ENCODE measurements around the gene BCL2. TPM values are rescaled to one million over a fixed set of nuclear protein-coding genes. Genes with fewer than 3 reads are reported as not detected.

BCL2 gene
- total RNA-seq, 1 donor from 2014 or later = 14.1 TPM

DNA sequence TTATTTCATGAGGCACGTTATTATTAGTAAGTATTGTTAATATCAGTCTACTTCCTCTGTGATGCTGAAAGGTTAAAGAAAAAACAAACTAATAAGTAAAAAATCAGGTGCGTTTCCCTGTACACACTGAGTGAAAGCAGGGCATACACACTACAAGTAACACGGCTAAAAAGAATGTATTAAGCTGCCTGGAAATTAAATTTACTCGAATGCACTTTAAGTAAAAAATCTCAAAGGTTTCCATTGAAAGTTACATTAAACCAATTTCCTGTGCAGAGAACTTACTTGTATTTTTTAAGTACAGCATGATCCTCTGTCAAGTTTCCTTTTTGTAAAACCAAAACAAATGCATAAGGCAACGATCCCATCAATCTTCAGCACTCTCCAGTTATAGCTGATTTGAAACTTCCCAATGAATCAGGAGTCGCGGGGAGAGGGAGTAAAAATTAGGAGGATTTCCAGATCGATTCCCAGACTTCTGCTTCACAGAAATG lies 633 bp downstream of the BCL2 start:
- Mint-ChIP-seq H3K4me1 (peaks cover 52% of the 10 kb centered on the region), H3K27me3 (ENCODE audit: low read depth) (peaks cover 17% of the 10 kb centered on the region), H3K27ac (ENCODE audit: unreplicated experiment) (peak overlapping the region; percentile 95), H3K4me3 (peak overlapping the region; percentile 93), H3K36me3 (ENCODE audit: low read depth) (peaks cover 3% of the 10 kb centered on the region), H3K9me3 (no peaks in the 10 kb centered on the region)
- TF ChIP-seq, protein P1, sequence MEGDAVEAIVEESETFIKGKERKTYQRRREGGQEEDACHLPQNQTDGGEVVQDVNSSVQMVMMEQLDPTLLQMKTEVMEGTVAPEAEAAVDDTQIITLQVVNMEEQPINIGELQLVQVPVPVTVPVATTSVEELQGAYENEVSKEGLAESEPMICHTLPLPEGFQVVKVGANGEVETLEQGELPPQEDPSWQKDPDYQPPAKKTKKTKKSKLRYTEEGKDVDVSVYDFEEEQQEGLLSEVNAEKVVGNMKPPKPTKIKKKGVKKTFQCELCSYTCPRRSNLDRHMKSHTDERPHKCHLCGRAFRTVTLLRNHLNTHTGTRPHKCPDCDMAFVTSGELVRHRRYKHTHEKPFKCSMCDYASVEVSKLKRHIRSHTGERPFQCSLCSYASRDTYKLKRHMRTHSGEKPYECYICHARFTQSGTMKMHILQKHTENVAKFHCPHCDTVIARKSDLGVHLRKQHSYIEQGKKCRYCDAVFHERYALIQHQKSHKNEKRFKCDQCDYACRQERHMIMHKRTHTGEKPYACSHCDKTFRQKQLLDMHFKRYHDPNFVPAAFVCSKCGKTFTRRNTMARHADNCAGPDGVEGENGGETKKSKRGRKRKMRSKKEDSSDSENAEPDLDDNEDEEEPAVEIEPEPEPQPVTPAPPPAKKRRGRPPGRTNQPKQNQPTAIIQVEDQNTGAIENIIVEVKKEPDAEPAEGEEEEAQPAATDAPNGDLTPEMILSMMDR (conservative IDR thresholded peaks at IDR 0.05) = no peak
- no peak for DNase-seq (ENCODE audit: low read depth, low spot score)

GRCh38 chr18:63317982-63318888 lies 1.3 kb downstream of the BCL2 start:
- peak; percentile 33 for DNase-seq (ENCODE audit: low read depth, low spot score)
- TF ChIP-seq, protein P1 (conservative IDR thresholded peaks at IDR 0.05) = peak; percentile 63
- no peak overlapping the region for H3K27ac Mint-ChIP-seq (ENCODE audit: unreplicated experiment)
- H3K27me3 Mint-ChIP-seq (ENCODE audit: low read depth) = peaks cover 17% of the 10 kb centered on the region
- peaks cover 3% of the 10 kb centered on the region for H3K36me3 Mint-ChIP-seq (ENCODE audit: low read depth)
- peak overlapping the region; percentile 93 for H3K4me3 Mint-ChIP-seq
- no peaks in the 10 kb centered on the region for H3K9me3 Mint-ChIP-seq
- H3K4me1 Mint-ChIP-seq = peaks cover 55% of the 10 kb centered on the region

- no peak for DNase-seq (ENCODE audit: low read depth, low spot score)
- H3K4me3 Mint-ChIP-seq = peak overlapping the region; percentile 76
- H3K27ac Mint-ChIP-seq (ENCODE audit: unreplicated experiment) = no peak overlapping the region
- peaks cover 51% of the 10 kb centered on the region for H3K4me1 Mint-ChIP-seq
- H3K36me3 Mint-ChIP-seq (ENCODE audit: low read depth) = peaks cover 3% of the 10 kb centered on the region
- H3K27me3 Mint-ChIP-seq (ENCODE audit: low read depth) = peaks cover 17% of the 10 kb centered on the region
- TF ChIP-seq, protein P1 (conservative IDR thresholded peaks at IDR 0.05) = no peak
- H3K9me3 Mint-ChIP-seq = no peaks in the 10 kb centered on the region
Measured at GRCh38 chr18:63317556-63317946, 2.0 kb downstream of the BCL2 start.

DNA sequence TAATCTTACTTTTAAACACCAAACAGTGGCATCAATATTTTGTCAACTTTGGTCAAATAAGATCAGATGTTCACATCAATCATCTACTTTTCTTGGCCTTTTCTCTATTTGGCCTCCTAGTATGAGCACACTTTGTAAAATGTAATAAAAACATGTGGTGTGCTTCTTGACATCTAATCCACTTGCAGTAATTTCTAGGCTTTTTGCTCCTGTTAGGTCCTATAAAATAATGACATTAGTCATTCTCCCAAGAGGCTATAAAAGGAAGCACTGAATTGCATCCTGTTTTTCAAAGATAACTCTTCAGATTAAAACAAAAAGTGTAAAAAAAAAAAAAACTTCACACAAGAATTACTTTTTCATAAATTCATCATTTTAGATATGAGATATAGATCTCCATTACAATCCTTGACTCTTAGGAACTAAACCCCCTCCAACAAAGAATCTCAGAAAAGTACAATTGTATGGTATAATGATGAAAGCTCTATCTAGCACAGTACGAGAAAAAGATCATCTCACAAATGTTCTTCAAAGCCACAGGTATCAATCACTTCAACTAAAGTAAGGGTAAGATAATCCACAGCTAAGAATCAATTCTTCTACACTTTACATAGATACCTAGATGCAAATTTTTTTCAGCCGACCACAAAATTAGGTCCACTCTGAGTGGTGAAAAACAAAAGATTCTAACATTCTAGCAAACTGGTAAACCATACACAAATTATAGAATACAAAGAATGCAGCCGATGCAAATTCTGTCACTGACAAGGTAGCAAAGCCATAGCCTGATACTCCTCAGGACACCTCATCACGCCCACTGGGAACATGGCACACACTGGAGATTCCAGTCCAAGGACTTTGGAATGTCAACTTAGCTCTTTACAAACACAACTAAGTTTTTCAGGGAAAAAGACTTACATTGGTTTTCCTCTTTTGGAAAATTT lies 2.7 kb downstream of the BCL2 start:
- TF ChIP-seq, protein P1 (conservative IDR thresholded peaks at IDR 0.05) = no peak

GRCh38 chr18:63315876-63316275 lies 3.7 kb downstream of the BCL2 start:
- H3K36me3 Mint-ChIP-seq (ENCODE audit: low read depth) = peaks cover 3% of the 10 kb centered on the region
- no peak for DNase-seq (ENCODE audit: low read depth, low spot score)
- no peak overlapping the region for H3K4me3 Mint-ChIP-seq
- peaks cover 17% of the 10 kb centered on the region for H3K27me3 Mint-ChIP-seq (ENCODE audit: low read depth)
- no peaks in the 10 kb centered on the region for H3K9me3 Mint-ChIP-seq
- no peak overlapping the region for H3K27ac Mint-ChIP-seq (ENCODE audit: unreplicated experiment)
- H3K4me1 Mint-ChIP-seq = peaks cover 44% of the 10 kb centered on the region
- TF ChIP-seq, protein P1 (conservative IDR thresholded peaks at IDR 0.05) = no peak

More for the DNA sequence above, 2.7 kb downstream of the BCL2 start:
- H3K4me3 Mint-ChIP-seq = peak overlapping the region; percentile 76
- peaks cover 49% of the 10 kb centered on the region for H3K4me1 Mint-ChIP-seq
- DNase-seq (ENCODE audit: low read depth, low spot score) = no peak
- H3K9me3 Mint-ChIP-seq = no peaks in the 10 kb centered on the region
- H3K27me3 Mint-ChIP-seq (ENCODE audit: low read depth) = peaks cover 17% of the 10 kb centered on the region
- no peak overlapping the region for H3K27ac Mint-ChIP-seq (ENCODE audit: unreplicated experiment)
- peaks cover 3% of the 10 kb centered on the region for H3K36me3 Mint-ChIP-seq (ENCODE audit: low read depth)
